ENCODE data around the gene IFNL3. TPM values are rescaled to one million over a fixed set of nuclear protein-coding genes. Genes with fewer than 3 reads are reported as not detected.
"Not testable (repeated sequence)": the region's sequence is repeated elsewhere in the genome, so short reads cannot be mapped to it uniquely, and the experiment has no call there.

Gene IFNL3
- total RNA-seq (not detected), polyA plus RNA-seq (not detected)

DNA sequence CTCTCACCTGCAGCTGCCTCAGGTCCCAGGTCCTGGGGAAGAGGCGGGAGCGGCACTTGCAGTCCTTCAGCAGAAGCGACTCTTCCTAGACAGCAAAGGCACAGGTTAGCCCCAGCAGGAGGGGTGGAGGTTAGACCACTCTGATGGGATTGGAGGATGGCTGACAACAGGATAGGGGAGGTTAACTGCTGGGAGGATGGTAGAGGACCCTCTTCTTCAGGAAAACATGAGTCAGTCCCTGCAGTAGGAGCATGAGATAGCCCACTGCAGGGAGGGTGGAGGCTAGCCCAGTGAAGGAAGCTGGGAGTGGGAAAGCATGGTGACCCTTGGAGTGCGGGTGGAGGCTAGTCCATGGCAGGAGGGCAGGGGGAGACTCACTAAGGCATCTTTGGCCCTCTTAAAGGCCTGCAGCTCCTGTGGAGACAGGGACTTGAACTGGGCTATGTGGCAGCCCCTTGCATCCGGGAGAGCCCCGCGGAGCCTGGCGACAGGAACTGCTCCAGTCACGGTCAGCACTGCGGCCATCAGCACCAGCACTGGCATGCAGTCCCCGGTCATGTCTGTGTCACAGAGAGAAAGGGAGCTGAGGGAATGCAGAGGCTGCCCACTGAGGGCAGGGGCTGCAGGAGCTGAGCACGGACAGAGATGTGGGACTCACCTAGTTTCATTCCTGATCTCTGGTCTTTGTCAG, at the start of gene IFNL3:
TSS of gene IFNL3 (minus strand) at position 597 of the 691 bp plus-strand sequence. CDS start at position 558, 39 bp downstream.
- H3K4me3 ChIP-seq; H3K36me3 ChIP-seq; H3K9me3 ChIP-seq; ATAC-seq; H3K27me3 ChIP-seq; H3K4me1 ChIP-seq; DNase-seq; H3K27ac ChIP-seq; FAIRE-seq; intact Hi-C loops (cut with DNase I): not testable (repeated sequence)
- WGBS, 2 donors = 90 to 91% methylated on average over 8 to 12 of the region's 12 CpGs

DNA sequence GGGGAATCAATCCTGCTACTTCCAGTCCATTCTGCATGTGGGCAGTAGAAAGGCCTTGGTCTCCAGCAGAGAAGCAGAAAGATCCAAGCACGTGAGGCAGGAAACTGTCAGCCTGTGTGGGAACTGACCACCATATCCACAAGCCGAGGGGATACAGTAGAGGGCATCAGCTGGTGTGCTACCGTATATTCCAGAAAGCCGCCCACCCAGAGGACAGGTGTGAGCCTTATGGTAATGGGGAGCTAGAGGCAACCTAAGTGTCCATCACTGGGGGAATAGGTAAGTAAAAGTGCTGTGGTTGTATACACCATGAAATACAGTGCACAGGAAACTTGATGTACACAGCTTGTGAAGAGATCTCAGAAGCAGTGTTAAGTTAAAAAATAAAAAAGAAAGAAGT, 48.6 kb upstream of the IFNL3 start:
- H3K27me3 ChIP-seq = no peaks in the 10 kb centered on the region
- 79 to 82% methylated on average over 4 of the region's 4 CpGs for WGBS, 2 donors
- H3K4me3 ChIP-seq = no peak overlapping the region
- H3K9me3 ChIP-seq = no peaks in the 10 kb centered on the region
- TF ChIP-seq, protein P1, sequence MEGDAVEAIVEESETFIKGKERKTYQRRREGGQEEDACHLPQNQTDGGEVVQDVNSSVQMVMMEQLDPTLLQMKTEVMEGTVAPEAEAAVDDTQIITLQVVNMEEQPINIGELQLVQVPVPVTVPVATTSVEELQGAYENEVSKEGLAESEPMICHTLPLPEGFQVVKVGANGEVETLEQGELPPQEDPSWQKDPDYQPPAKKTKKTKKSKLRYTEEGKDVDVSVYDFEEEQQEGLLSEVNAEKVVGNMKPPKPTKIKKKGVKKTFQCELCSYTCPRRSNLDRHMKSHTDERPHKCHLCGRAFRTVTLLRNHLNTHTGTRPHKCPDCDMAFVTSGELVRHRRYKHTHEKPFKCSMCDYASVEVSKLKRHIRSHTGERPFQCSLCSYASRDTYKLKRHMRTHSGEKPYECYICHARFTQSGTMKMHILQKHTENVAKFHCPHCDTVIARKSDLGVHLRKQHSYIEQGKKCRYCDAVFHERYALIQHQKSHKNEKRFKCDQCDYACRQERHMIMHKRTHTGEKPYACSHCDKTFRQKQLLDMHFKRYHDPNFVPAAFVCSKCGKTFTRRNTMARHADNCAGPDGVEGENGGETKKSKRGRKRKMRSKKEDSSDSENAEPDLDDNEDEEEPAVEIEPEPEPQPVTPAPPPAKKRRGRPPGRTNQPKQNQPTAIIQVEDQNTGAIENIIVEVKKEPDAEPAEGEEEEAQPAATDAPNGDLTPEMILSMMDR (IDR thresholded peaks at IDR 0.05) = no peak
- no peaks in the 10 kb centered on the region for H3K4me1 ChIP-seq
- FAIRE-seq = no peak
- H3K36me3 ChIP-seq = no peaks in the 10 kb centered on the region
- intact Hi-C loops (cut with DNase I) = no loop called here
- DNase-seq = peak in 1 of 6 donors; percentile 1
- no peak for ATAC-seq
- H3K27ac ChIP-seq = no peak overlapping the region

- ATAC-seq (no peak), FAIRE-seq (no peak), DNase-seq (no peak)
- TF ChIP-seq, protein P1 (IDR thresholded peaks at IDR 0.05) = no peak
- no peak overlapping the region for H3K4me3 ChIP-seq
- H3K9me3 ChIP-seq = no peaks in the 10 kb centered on the region
- H3K4me1 ChIP-seq = no peaks in the 10 kb centered on the region
- H3K36me3 ChIP-seq = no peaks in the 10 kb centered on the region
- WGBS, 2 donors = 79 to 94% methylated on average over 1 of the region's 1 CpG
- H3K27me3 ChIP-seq = no peaks in the 10 kb centered on the region
- no peak overlapping the region for H3K27ac ChIP-seq
- intact Hi-C loops (cut with DNase I) = no loop called here
These were observed 39.2 kb upstream of the IFNL3 start for GRCh38 chr19:39284032-39284431.

GRCh38 chr19:39282021-39282420, 37.2 kb upstream of the IFNL3 start:
- intact Hi-C loops (cut with DNase I) = no loop called here
- no peak for ATAC-seq
- WGBS, 2 donors = 60 to 63% methylated on average over 1 of the region's 1 CpG
- H3K9me3 ChIP-seq = no peaks in the 10 kb centered on the region
- H3K27ac ChIP-seq = no peak overlapping the region
- FAIRE-seq = no peak
- no peaks in the 10 kb centered on the region for H3K4me1 ChIP-seq
- H3K4me3 ChIP-seq = no peak overlapping the region
- H3K27me3 ChIP-seq = no peaks in the 10 kb centered on the region
- TF ChIP-seq, protein P1 (IDR thresholded peaks at IDR 0.05) = no peak
- H3K36me3 ChIP-seq = no peaks in the 10 kb centered on the region
- DNase-seq = no peak

GRCh38 chr19:39277598-39277997, 32.8 kb upstream of the IFNL3 start:
- Histone ChIP-seq H3K4me1 (no peaks in the 10 kb centered on the region), H3K36me3 (no peaks in the 10 kb centered on the region), H3K9me3 (no peaks in the 10 kb centered on the region), H3K27ac (no peak overlapping the region), H3K4me3 (no peak overlapping the region), H3K27me3 (no peaks in the 10 kb centered on the region)
- DNase-seq (no peak), FAIRE-seq (no peak), ATAC-seq (no peak)
- TF ChIP-seq, protein P1 (IDR thresholded peaks at IDR 0.05) = no peak
- WGBS, 2 donors = 81 to 84% methylated on average over 7 of the region's 7 CpGs
- intact Hi-C loops (cut with DNase I) = no loop called here

All from pancreas (tissue), 10 donors.